Gastrocnemius medialis (tissue), 4 donors: Measurements from ENCODE around the gene CENPX. TPM values are rescaled to one million over a fixed set of nuclear protein-coding genes. Genes with fewer than 3 reads are reported as not detected.

ENCODE experiments used
- ATAC-seq, 2 donors: fragments of 150-250 bp; one replicate each; pipeline ENCODE4 v1.9.1; 2016
- DNase-seq, 2 donors: peaks; one replicate each; pipeline ENCODE4 v3.0.0-alpha.2; 2019
- H3K27ac ChIP-seq, 4 donors: fragments of 200-600 bp; sonication (generic); 1 replicate in 1 of 4; 2 replicates in 3 of 4; pipeline ENCODE4 v1.5.1; 2016 to 2018; ENCODE audit warnings: mild to moderate bottlenecking in 2 of 4, moderate library complexity in 1 of 4
- H3K27me3 ChIP-seq, 3 donors: fragments of 200-600 bp; sonication (generic) in 2 of 3; 1 replicate in 1 of 3; 2 replicates in 2 of 3; pipeline versions ENCODE4 v1.5.1 to v1.6.0; 2016 to 2019; ENCODE audit warnings: mild to moderate bottlenecking in 1 of 3, moderate library complexity in 1 of 3
- H3K36me3 ChIP-seq, 2 donors: fragments of 200-600 bp; sonication (generic) in 1 of 2; one replicate each; pipeline ENCODE4 v1.5.1; 2017 to 2018
- H3K4me1 ChIP-seq, 2 donors: fragments of 200-600 bp; sonication (generic) in 1 of 2; one replicate each; pipeline ENCODE4 v1.5.1; 2016 to 2017; ENCODE audit warnings: mild to moderate bottlenecking in 2 of 2
- H3K4me3 ChIP-seq, 4 donors: fragments of 200-600 bp; sonication (generic) in 3 of 4; 1 replicate in 1 of 4; 2 replicates in 3 of 4; pipeline ENCODE4 v1.5.1; 2016 to 2019; ENCODE audit warnings: mild to moderate bottlenecking in 2 of 4
- H3K9me3 ChIP-seq, 3 donors: fragments of 200-600 bp; sonication (generic) in 2 of 3; 1 replicate in 1 of 3; 2 replicates in 2 of 3; pipeline ENCODE4 v1.5.1; 2016 to 2019
- CTCF ChIP-seq, 5 experiments: fragments of 450-650 bp in 3 of 5; fragments of 200-600 bp in 2 of 5; sonication (generic) in 2 of 5; IDR thresholded peaks in 4 of 5; conservative IDR thresholded peaks in 1 of 5; 1 replicate in 4 of 5; 2 replicates in 1 of 5; pipeline ENCODE4 v1.5.1; 2016 to 2019; ENCODE audit warnings: antibody characterized with exemption in 5 of 5, mild to moderate bottlenecking in 3 of 5, moderate library complexity in 3 of 5
- POLR2A ChIP-seq, 2 donors: fragments of 450-650 bp; IDR thresholded peaks; one replicate each; pipeline ENCODE4 v1.6.1; 2017; ENCODE audit warnings: antibody characterized with exemption in 2 of 2, mild to moderate bottlenecking in 2 of 2, moderate library complexity in 2 of 2
- in situ Hi-C, 4 donors: fragments of 200-750 bp; cut with MboI; loops; one replicate each; pipeline versions ENCODE4 v1.15.0 to v1.8.0; 2017; ENCODE audit warnings: low sequenced_read_pairs in 4 of 4
- intact Hi-C: fragments of 100-400 bp; cut with DNase I; formaldehyde crosslinking; loops from one replicate; pipeline ENCODE4 v1.15.1; 2023; ENCODE audit warnings: low total_unique reads
- total RNA-seq, 4 donors: library from RNA; depleted of rRNA; stranded (reverse); fragments of >200 nt; gene quantifications; one replicate each; pipeline versions ENCODE4 v1.1.0 to v1.2.3, GENCODE V29; 2016

The CENPX gene
- total RNA-seq, 4 donors from 2014 or later = 41.2 to 62.7 (median 57.0) TPM

- H3K27ac ChIP-seq = no peak overlapping the region
- no peak overlapping the region for H3K4me3 ChIP-seq
- ATAC-seq (no peak), DNase-seq (no peak)
- H3K4me1 ChIP-seq = peaks cover 7 to 40% of the 10 kb centered on the region in 2 donors
- TF ChIP-seq POLR2A (IDR thresholded peaks at IDR 0.05) (no peak), CTCF (IDR thresholded peaks at IDR 0.05 in 4 of 5, conservative IDR thresholded peaks at IDR 0.05 in 1 of 5) (no peak)
- intact Hi-C loops = no loop called here
- H3K27me3 ChIP-seq = no peaks in the 10 kb centered on the region
- H3K36me3 ChIP-seq = peaks cover 0 to 3% of the 10 kb centered on the region in 2 donors
- in situ Hi-C loops = no loop called here
- H3K9me3 ChIP-seq = no peaks in the 10 kb centered on the region
Measured at GRCh38 chr17:82016061-82016874, 6.4 kb downstream of the CENPX start.

- ATAC-seq (no peak), DNase-seq (no peak)
- Histone ChIP-seq H3K4me1 (peaks cover 6 to 33% of the 10 kb centered on the region in 2 donors), H3K27me3 (no peaks in the 10 kb centered on the region), H3K9me3 (no peaks in the 10 kb centered on the region), H3K4me3 (no peak overlapping the region), H3K36me3 (peaks cover 0 to 3% of the 10 kb centered on the region in 2 donors), H3K27ac (no peak overlapping the region)
- no peak for TF ChIP-seq CTCF (IDR thresholded peaks at IDR 0.05 in 4 of 5, conservative IDR thresholded peaks at IDR 0.05 in 1 of 5)
- no peak for TF ChIP-seq POLR2A (IDR thresholded peaks at IDR 0.05)
- in situ Hi-C loops = no loop called here
- intact Hi-C loops = no loop called here
Measured at GRCh38 chr17:82015311-82015971, 7.2 kb downstream of the CENPX start.

GRCh38 chr17:82014971-82015310 is 7.7 kb downstream of the CENPX start:
- Histone ChIP-seq H3K27ac (no peak overlapping the region), H3K9me3 (no peaks in the 10 kb centered on the region), H3K4me1 (peaks cover 6 to 28% of the 10 kb centered on the region in 2 donors), H3K4me3 (no peak overlapping the region), H3K36me3 (peaks cover 0 to 3% of the 10 kb centered on the region in 2 donors), H3K27me3 (no peaks in the 10 kb centered on the region)
- ATAC-seq (no peak), DNase-seq (no peak)
- intact Hi-C loops (no loop called here), in situ Hi-C loops (no loop called here)
- TF ChIP-seq CTCF (IDR thresholded peaks at IDR 0.05 in 4 of 5, conservative IDR thresholded peaks at IDR 0.05 in 1 of 5) (no peak), POLR2A (IDR thresholded peaks at IDR 0.05) (no peak)

GRCh38 chr17:82014432-82014831 is 8.2 kb downstream of the CENPX start:
- TF ChIP-seq POLR2A (IDR thresholded peaks at IDR 0.05) (no peak), CTCF (IDR thresholded peaks at IDR 0.05 in 4 of 5, conservative IDR thresholded peaks at IDR 0.05 in 1 of 5) (no peak)
- peaks cover 0 to 3% of the 10 kb centered on the region in 2 donors for H3K36me3 ChIP-seq
- H3K9me3 ChIP-seq = no peaks in the 10 kb centered on the region
- in situ Hi-C loops = no loop called here
- H3K4me1 ChIP-seq = peaks cover 6 to 23% of the 10 kb centered on the region in 2 donors
- no peaks in the 10 kb centered on the region for H3K27me3 ChIP-seq
- H3K4me3 ChIP-seq = no peak overlapping the region
- ATAC-seq (no peak), DNase-seq (no peak)
- intact Hi-C loops = no loop called here
- no peak overlapping the region for H3K27ac ChIP-seq
